Measurements from ENCODE around the gene TTC21B.

The TTC21B gene

GRCh38 chr2:165924946-165925345, 28.6 kb downstream of the TTC21B start:
- DNase-seq (ENCODE audit: low spot score), result no peak

- no peak for DNase-seq (ENCODE audit: low spot score)
Measured at GRCh38 chr2:165920748-165921147, 32.8 kb downstream of the TTC21B start.

GRCh38 chr2:165913636-165914035, 39.9 kb downstream of the TTC21B start:
- no peak for DNase-seq (ENCODE audit: low spot score)

- DNase-seq (ENCODE audit: low spot score), result no peak
Measured at GRCh38 chr2:165911981-165912380, 41.6 kb downstream of the TTC21B start.

GRCh38 chr2:165911231-165911630, 42.3 kb downstream of the TTC21B start:
- DNase-seq (ENCODE audit: low spot score), result no peak

- DNase-seq (ENCODE audit: low spot score), result no peak
Measured at GRCh38 chr2:165909466-165909865, 44.1 kb downstream of the TTC21B start.

GRCh38 chr2:165905854-165906253, 47.7 kb downstream of the TTC21B start:
- no peak for DNase-seq (ENCODE audit: low spot score)

- no peak for DNase-seq (ENCODE audit: low spot score)
Measured at GRCh38 chr2:165905269-165905668, 48.3 kb downstream of the TTC21B start.

- no peak for DNase-seq (ENCODE audit: low spot score)
Measured at GRCh38 chr2:165904432-165904831, 49.1 kb downstream of the TTC21B start.

- DNase-seq (ENCODE audit: low spot score), result no peak
Measured at GRCh38 chr2:165903406-165903805, 50.2 kb downstream of the TTC21B start.

- peak; percentile 4 for DNase-seq (ENCODE audit: low spot score)
Measured at GRCh38 chr2:165902934-165903333, 50.6 kb downstream of the TTC21B start.

GRCh38 chr2:165901620-165902298, 51.8 kb downstream of the TTC21B start:
- DNase-seq (ENCODE audit: low spot score), result no peak

- DNase-seq (ENCODE audit: low spot score), result no peak
Measured at GRCh38 chr2:165899311-165899710, 54.3 kb downstream of the TTC21B start.

GRCh38 chr2:165898381-165898780, 55.2 kb downstream of the TTC21B start:
- DNase-seq (ENCODE audit: low spot score), result no peak

- no peak for DNase-seq (ENCODE audit: low spot score)
Measured at GRCh38 chr2:165897726-165898125, 55.9 kb downstream of the TTC21B start.

GRCh38 chr2:165897074-165897473, 56.5 kb downstream of the TTC21B start:
- no peak for DNase-seq (ENCODE audit: low spot score)

- no peak for DNase-seq (ENCODE audit: low spot score)
Measured at GRCh38 chr2:165895974-165896373, 57.6 kb downstream of the TTC21B start.

GRCh38 chr2:165893556-165893955, 60.0 kb downstream of the TTC21B start:
- no peak for DNase-seq (ENCODE audit: low spot score)

- DNase-seq (ENCODE audit: low spot score), result no peak
Measured at GRCh38 chr2:165892526-165892925, 61.0 kb downstream of the TTC21B start.

- no peak for DNase-seq (ENCODE audit: low spot score)
Measured at GRCh38 chr2:165891943-165892342, 61.6 kb downstream of the TTC21B start.

GRCh38 chr2:165891345-165891744, 62.2 kb downstream of the TTC21B start:
- DNase-seq (ENCODE audit: low spot score), result no peak

GRCh38 chr2:165889798-165890197, 63.8 kb downstream of the TTC21B start:
- DNase-seq (ENCODE audit: low spot score), result no peak

- no peak for DNase-seq (ENCODE audit: low spot score)
Measured at GRCh38 chr2:165889158-165889557, 64.4 kb downstream of the TTC21B start.

GRCh38 chr2:165888171-165888570, 65.4 kb downstream of the TTC21B start:
- DNase-seq (ENCODE audit: low spot score), result no peak
